Fibroblast of mammary gland (primary cell): ENCODE measurements around the gene MFN2.
A peak's percentile ranks its signal among the peaks of the same experiment; 100 is the strongest.

ENCODE experiments used
- DNase-seq: peaks from one replicate; pipeline ENCODE4 v3.0.0-alpha.2; 2010; ENCODE audit warnings: low read depth
- H3K4me3 ChIP-seq: 2 replicates; pipeline ENCODE4 v1.5.1; 2011; ENCODE audit warnings: low read depth, mild to moderate bottlenecking, low read length, moderate library complexity; ENCODE audit not compliant: control insufficient read depth
- TF ChIP-seq, protein P1 (sequence below): conservative IDR thresholded peaks from 2 replicates; pipeline ENCODE4 v1.5.1; 2011; ENCODE audit warnings: low read depth, low read length, inconsistent platforms; ENCODE audit not compliant: control insufficient read depth, insufficient read depth

The MFN2 gene

DNA sequence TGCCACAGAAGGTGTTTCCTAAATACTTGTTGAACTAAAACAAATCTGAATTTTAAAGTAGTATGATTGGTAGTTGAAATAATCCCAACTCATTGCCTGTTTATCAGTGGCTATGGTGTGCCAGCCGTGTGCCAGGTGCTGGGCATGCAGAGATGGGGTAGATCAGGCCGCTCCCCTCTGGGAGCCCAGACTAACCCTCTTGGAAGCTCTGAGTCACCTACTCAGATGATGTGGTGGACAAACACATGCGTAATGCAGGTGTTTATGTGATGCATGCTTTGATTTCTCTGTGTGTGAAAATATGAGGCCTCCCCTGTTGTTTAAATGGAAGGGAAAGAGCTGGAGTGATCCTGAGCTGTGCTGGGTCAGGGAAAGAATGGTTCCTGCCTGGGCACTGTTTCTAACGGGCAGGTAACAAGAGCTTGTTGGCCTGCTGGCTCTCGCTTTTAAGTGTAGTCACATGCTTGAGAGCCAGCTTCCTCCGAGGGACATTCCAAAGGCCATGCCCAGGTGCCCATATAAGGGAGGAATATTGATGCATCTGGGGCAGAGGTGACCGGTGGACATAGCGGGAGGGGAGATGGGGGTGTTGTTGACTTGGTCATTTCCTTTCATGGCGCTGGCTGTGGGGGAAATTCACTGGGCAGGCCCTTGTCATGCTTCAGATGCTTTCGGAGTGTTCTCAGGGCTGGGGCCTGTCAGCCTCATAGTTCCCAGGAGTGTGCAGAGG is 10.2 kb downstream of the MFN2 start:
- no peak for DNase-seq
- TF ChIP-seq, protein P1, sequence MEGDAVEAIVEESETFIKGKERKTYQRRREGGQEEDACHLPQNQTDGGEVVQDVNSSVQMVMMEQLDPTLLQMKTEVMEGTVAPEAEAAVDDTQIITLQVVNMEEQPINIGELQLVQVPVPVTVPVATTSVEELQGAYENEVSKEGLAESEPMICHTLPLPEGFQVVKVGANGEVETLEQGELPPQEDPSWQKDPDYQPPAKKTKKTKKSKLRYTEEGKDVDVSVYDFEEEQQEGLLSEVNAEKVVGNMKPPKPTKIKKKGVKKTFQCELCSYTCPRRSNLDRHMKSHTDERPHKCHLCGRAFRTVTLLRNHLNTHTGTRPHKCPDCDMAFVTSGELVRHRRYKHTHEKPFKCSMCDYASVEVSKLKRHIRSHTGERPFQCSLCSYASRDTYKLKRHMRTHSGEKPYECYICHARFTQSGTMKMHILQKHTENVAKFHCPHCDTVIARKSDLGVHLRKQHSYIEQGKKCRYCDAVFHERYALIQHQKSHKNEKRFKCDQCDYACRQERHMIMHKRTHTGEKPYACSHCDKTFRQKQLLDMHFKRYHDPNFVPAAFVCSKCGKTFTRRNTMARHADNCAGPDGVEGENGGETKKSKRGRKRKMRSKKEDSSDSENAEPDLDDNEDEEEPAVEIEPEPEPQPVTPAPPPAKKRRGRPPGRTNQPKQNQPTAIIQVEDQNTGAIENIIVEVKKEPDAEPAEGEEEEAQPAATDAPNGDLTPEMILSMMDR, result no peak
- H3K4me3 ChIP-seq, result no peak overlapping the region

DNA sequence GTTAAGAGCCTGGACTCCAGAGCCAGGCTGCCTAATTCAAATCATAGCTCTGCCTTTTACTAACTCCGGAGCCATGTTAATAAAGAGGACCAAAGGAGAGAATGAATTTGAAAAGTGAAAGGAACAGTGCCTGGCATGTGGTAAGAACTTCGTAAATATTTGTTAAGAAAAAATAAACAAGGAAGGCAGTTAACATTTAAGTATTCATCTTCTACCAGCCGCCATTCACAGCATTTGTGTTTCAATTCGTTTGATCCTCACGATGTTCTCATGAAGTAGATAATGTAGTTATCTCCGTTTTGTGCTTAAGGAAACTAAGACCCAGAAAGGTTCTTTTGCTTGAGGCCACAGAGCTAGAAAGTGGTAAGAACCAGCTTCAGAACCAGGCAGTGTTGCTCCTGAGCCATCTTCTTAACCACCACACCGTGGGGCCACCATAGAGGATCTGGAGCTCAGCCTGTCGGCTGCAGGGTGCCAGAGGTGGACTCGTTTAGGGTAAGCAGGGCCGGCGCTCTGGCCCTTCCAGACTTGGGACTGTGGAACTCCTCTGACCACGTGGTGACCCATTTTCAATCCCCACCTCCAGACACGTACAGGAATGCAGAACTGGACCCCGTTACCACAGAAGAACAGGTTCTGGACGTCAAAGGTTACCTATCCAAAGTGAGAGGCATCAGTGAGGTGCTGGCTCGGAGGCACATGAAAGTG is 11.9 kb downstream of the MFN2 start:
- H3K4me3 ChIP-seq, result no peak overlapping the region
- TF ChIP-seq, protein P1, result no peak
- DNase-seq, result no peak

DNA sequence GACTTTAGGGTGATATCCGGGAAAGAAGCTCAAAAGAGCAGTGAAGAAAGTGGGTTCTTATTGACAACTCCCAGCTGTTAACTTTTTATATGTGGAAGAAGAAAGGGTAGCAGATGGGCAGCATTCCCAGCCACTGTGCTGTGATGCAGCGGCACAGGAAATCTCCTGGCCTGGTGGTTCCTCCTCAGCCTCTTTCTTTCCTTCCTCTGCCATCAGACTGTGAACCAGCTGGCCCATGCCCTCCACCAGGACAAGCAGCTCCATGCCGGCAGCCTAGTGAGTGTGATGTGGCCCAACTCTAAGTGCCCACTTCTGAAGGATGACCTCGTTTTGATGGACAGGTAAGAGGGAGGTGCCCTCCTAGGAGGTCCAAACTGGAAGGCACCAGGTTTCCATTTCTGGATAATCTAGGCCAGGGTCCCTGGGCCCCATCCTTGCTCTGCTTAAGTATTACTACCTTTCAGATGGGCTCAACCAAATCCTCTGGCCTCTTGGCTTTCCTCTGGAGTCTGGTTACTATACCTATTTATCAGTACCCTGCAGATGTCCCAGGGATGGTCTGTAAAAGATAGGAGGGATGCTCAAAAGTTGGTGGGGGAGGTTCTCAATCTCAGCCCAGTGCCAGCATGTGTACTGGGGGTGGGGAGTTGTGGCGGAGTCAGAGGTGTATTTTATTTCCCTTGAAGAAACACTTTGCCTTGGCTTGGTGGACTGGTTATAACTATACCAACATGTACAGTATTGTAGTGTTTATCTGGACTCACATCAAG is 17.0 kb downstream of the MFN2 start:
- no peak overlapping the region for H3K4me3 ChIP-seq
- TF ChIP-seq, protein P1, result no peak
- DNase-seq, result no peak

DNA sequence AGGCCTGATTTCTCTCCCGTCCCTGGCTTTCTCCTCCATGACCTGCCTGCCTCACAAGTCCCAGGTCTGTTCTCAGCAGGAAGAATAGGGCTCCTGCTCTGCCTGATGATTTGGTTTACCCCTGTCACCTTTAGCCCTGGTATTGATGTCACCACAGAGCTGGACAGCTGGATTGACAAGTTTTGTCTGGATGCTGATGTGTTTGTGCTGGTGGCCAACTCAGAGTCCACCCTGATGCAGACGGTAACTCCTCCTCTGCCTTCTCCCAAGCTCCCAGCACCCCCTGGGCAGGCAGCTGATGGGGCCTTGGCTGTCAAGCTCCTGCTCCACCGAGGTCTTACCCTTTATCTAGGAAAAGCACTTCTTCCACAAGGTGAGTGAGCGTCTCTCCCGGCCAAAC is 18.4 kb downstream of the MFN2 start:
- TF ChIP-seq, protein P1, result no peak

DNA sequence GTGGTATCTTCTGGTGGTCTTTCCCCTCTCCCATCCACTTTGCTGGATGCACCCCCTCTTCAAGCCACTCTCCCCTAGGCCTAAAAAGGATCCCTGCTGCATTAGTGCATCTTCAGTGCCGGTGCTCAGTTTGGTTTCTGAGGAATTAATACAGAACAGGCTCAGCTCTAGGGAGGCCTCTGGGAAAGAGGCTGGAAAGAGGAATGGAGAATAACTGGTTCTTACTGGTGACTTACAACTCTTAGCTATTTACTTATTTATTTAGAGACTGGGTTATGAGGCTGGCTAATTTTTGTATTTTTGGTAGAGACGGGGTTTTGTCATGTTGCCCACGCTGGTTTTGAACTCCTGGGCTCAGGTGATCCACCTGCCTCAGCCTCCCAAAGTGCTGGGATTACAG is 19.0 kb downstream of the MFN2 start:
- H3K4me3 ChIP-seq, result no peak overlapping the region
- TF ChIP-seq, protein P1, result no peak
- DNase-seq, result no peak

More for the DNA sequence above, 18.4 kb downstream of the MFN2 start:
- no peak overlapping the region for H3K4me3 ChIP-seq
- DNase-seq, result no peak

DNA sequence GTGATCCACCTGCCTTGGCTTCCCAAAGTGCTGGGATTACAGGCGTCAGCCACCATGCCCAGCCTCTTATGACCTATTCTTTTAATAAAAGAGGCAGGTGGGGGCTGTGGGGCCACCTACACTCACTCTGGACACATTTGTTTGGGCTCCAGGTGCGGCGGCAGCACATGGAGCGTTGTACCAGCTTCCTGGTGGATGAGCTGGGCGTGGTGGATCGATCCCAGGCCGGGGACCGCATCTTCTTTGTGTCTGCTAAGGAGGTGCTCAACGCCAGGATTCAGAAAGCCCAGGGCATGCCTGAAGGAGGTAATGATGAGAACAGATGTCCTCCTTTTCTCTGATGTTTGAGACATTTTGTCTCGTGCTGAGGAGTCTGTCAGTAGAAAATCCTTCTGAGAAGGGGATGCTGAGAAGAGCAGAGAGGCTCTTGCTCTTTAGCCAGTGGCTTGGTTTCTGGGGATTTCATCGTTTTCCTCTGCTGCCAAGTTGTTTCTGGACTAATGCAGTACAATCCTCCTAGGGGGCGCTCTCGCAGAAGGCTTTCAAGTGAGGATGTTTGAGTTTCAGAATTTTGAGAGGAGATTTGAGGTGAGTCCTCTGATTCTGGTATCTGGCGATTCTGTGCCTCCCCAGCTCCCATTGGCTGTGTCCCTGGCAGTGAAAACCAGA is 21.1 kb downstream of the MFN2 start:
- DNase-seq, result peak; percentile 55
- TF ChIP-seq, protein P1, result peak; percentile 64
- H3K4me3 ChIP-seq, result no peak overlapping the region
